Chondrocyte (in vitro differentiated cells): ENCODE results near the gene IFIT1. TPM values are rescaled to one million over a fixed set of nuclear protein-coding genes. Genes with fewer than 3 reads are reported as not detected.

ENCODE experiments used
- DNase-seq: peaks from one replicate; pipeline ENCODE4 v3.0.0; 2021; ENCODE audit warnings: mixed read lengths, low spot score
- H3K27ac Mint-ChIP-seq: one replicate; pipeline ENCODE4 v1.8.0; 2021; ENCODE audit warnings: mild to moderate bottlenecking, moderate library complexity, mixed read lengths; ENCODE audit not compliant: unreplicated experiment
- H3K27me3 Mint-ChIP-seq: 2 replicates; pipeline ENCODE4 v1.8.0; 2021; ENCODE audit warnings: low read depth, mixed read lengths
- H3K36me3 Mint-ChIP-seq: 2 replicates; pipeline ENCODE4 v1.8.0; 2021; ENCODE audit warnings: low read depth, mixed read lengths
- H3K4me1 Mint-ChIP-seq: 2 replicates; pipeline ENCODE4 v1.8.0; 2021; ENCODE audit warnings: low read depth, mild to moderate bottlenecking, mixed read lengths
- H3K4me3 Mint-ChIP-seq: one replicate; pipeline ENCODE4 v1.8.0; 2021; ENCODE audit warnings: mild to moderate bottlenecking, moderate library complexity, mixed read lengths; ENCODE audit not compliant: unreplicated experiment
- H3K9me3 Mint-ChIP-seq: 2 replicates; pipeline ENCODE4 v1.8.0; 2021; ENCODE audit warnings: low read depth, mixed read lengths
- CTCF ChIP-seq: fragments of 200-600 bp; sonication (generic); IDR thresholded peaks from 2 replicates; pipeline ENCODE4 v1.5.0; 2021; ENCODE audit warnings: antibody characterized with exemption, mild to moderate bottlenecking, moderate library complexity
- total RNA-seq: library from RNA; stranded (reverse); gene quantifications from 3 replicates; pipeline ENCODE4 v1.2.1, GENCODE V29; 2021

IFIT1 gene
- total RNA-seq, 1 donor from 2014 or later = 2.0 TPM

DNA sequence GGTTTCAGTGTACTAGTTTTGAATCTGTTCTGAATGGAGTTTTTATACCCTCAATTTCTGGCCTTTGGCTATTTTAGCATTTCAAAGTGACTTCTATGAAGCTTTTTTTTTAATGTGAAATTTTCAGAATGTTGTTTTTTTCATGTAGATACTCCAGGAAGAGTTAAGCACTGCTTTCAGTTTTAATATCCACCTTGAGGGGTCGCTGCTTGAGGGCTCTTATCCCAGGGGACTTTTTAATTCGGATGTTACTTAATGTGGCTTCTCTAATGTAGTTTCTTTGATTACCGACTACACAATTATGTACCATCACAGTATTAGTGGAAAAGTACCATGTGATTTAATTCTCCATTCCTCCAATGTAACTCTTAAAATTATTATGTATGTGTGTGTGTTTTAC, 27.1 kb downstream of the IFIT1 start:
- peaks cover 17% of the 10 kb centered on the region for H3K4me1 Mint-ChIP-seq
- no peak for DNase-seq

GRCh38 chr10:89421018-89421476, 28.6 kb downstream of the IFIT1 start:
- Mint-ChIP-seq H3K4me3 (no peak overlapping the region), H3K27me3 (no peaks in the 10 kb centered on the region), H3K9me3 (no peaks in the 10 kb centered on the region), H3K4me1 (peaks cover 8% of the 10 kb centered on the region), H3K36me3 (peaks cover 2% of the 10 kb centered on the region), H3K27ac (no peak overlapping the region)
- DNase-seq = no peak
- no peak for TF ChIP-seq CTCF

More for the DNA sequence above, 27.1 kb downstream of the IFIT1 start:
- Mint-ChIP-seq H3K4me3 (no peak overlapping the region), H3K9me3 (no peaks in the 10 kb centered on the region), H3K27ac (no peak overlapping the region), H3K27me3 (no peaks in the 10 kb centered on the region), H3K36me3 (peaks cover 2% of the 10 kb centered on the region)
- TF ChIP-seq CTCF = peak; percentile 74

DNA sequence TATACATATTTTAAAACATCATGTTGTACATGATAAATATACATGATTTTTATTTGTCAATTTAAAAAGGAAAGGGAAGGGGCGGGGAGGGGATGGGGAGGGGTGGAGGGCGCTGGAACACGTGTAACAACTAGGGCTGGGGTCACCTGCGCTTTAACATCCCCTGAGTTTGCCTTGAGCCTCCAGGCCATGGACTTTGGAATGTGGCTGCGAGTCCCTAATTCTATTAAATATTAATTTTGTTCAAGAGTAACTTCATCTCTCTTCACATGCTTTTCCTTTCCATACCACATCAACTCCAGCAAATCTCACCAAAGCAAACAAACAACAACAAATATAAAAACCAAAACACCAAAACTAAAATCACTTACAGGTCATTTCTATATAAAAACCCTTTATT, 32.6 kb downstream of the IFIT1 start:
- H3K4me1 Mint-ChIP-seq = peaks cover 36% of the 10 kb centered on the region
- H3K27ac Mint-ChIP-seq = no peak overlapping the region
- H3K27me3 Mint-ChIP-seq = no peaks in the 10 kb centered on the region
- no peaks in the 10 kb centered on the region for H3K9me3 Mint-ChIP-seq
- no peak overlapping the region for H3K4me3 Mint-ChIP-seq
- TF ChIP-seq CTCF = no peak
- no peaks in the 10 kb centered on the region for H3K36me3 Mint-ChIP-seq
- no peak for DNase-seq

GRCh38 chr10:89426230-89426868, 33.9 kb downstream of the IFIT1 start:
- no peak overlapping the region for H3K4me3 Mint-ChIP-seq
- no peaks in the 10 kb centered on the region for H3K27me3 Mint-ChIP-seq
- TF ChIP-seq CTCF = peak; percentile 94
- DNase-seq = no peak
- H3K9me3 Mint-ChIP-seq = no peaks in the 10 kb centered on the region
- no peak overlapping the region for H3K27ac Mint-ChIP-seq
- H3K4me1 Mint-ChIP-seq = peaks cover 36% of the 10 kb centered on the region
- no peaks in the 10 kb centered on the region for H3K36me3 Mint-ChIP-seq

DNA sequence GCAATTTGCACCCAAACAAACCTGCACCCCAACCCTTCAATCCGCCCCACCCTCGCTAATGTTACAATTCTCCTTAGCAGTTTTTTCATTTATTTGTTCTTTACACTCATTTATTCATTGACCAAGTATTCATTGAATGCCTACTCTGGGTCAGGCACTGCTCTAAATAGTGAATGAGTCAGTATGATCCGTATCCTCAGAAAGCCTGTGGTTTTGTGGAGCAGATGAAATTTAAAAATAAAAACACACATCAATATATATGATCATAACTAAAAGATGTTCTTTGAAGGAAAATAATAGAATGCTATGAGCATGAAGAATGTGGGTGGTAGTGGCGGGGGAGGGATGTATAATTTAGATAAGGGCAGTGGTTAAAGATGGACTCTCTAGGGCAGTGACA, 35.2 kb downstream of the IFIT1 start:
- H3K4me3 Mint-ChIP-seq = no peak overlapping the region
- DNase-seq = no peak

More for the DNA sequence above, 35.2 kb downstream of the IFIT1 start:
- H3K27ac Mint-ChIP-seq = peak overlapping the region; percentile 55
- H3K4me1 Mint-ChIP-seq = peaks cover 48% of the 10 kb centered on the region
- H3K36me3 Mint-ChIP-seq = no peaks in the 10 kb centered on the region
- no peaks in the 10 kb centered on the region for H3K9me3 Mint-ChIP-seq
- H3K27me3 Mint-ChIP-seq = no peaks in the 10 kb centered on the region
- no peak for TF ChIP-seq CTCF
